Prostate gland (tissue), 2 donors: ENCODE results near the gene F2RL2. TPM values are rescaled to one million over a fixed set of nuclear protein-coding genes. Genes with fewer than 3 reads are reported as not detected.

Source experiments
- DNase-seq: peaks from one replicate; pipeline ENCODE4 v3.0.0-alpha.2; 2019; ENCODE audit warnings: low spot score
- H3K27ac ChIP-seq, 2 donors: fragments of 200-600 bp; sonication (generic); 2 replicates each; pipeline ENCODE4 v1.5.1; 2017 to 2019
- H3K27me3 ChIP-seq: fragments of 200-600 bp; sonication (generic); replicated peaks from 2 replicates; pipeline ENCODE4 v1.5.1; 2019; ENCODE audit not compliant: insufficient read depth
- H3K36me3 ChIP-seq, 2 donors: fragments of 200-600 bp; sonication (generic); 1 replicate in 1 of 2; 2 replicates in 1 of 2; pipeline versions ENCODE4 v1.5.1 to v1.8.1; 2017 to 2019
- H3K4me1 ChIP-seq: fragments of 200-600 bp; sonication (generic); replicated peaks from 2 replicates; pipeline ENCODE4 v1.5.1; 2019
- H3K4me3 ChIP-seq, 2 donors: fragments of 200-600 bp; sonication (generic); 2 replicates each; pipeline ENCODE4 v1.5.1; 2017 to 2019
- H3K9me3 ChIP-seq: fragments of 200-600 bp; sonication (generic); 2 replicates; pipeline ENCODE4 v1.5.1; 2017
- CTCF ChIP-seq, 4 experiments: fragments of 200-600 bp in 2 of 4; fragments of 450-650 bp in 2 of 4; sonication (generic) in 2 of 4; IDR thresholded peaks; 1 replicate in 3 of 4; 2 replicates in 1 of 4; pipeline ENCODE4 v1.5.1; 2016 to 2019; ENCODE audit warnings: antibody characterized with exemption in 4 of 4, mild to moderate bottlenecking in 2 of 4, moderate library complexity in 2 of 4
- POLR2A ChIP-seq: fragments of 450-650 bp; IDR thresholded peaks from one replicate; pipeline ENCODE4 v1.6.1; 2016; ENCODE audit warnings: antibody characterized with exemption, mild to moderate bottlenecking
- POLR2AphosphoS5 ChIP-seq: sonication (generic); formaldehyde crosslinking; IDR thresholded peaks from one replicate; pipeline ENCODE4 v1.6.1; 2017; ENCODE audit warnings: antibody characterized with exemption
- WGBS: methylation state at CpG from one replicate; pipeline ENCODE4 v1.1.5; 2018; 5-methylcytosine and 5-hydroxymethylcytosine counted together
- intact Hi-C: fragments of 100-400 bp; cut with DNase I; formaldehyde crosslinking; loops from one replicate; pipeline ENCODE4 v1.14.2; 2022
- total RNA-seq, 2 donors: library from RNA; depleted of rRNA; stranded (reverse); fragments of >200 nt; gene quantifications; one replicate each; pipeline ENCODE4 v1.1.0, GENCODE V29; 2016

Gene F2RL2
- total RNA-seq, 2 donors from 2014 or later, result not detected

GRCh38 chr5:76664079-76664478, 40.9 kb upstream of the F2RL2 start:
- Histone ChIP-seq H3K4me3 (no peak overlapping the region), H3K27ac (no peak overlapping the region), H3K9me3 (no peaks in the 10 kb centered on the region), H3K27me3 (no peaks in the 10 kb centered on the region), H3K4me1 (no peaks in the 10 kb centered on the region), H3K36me3 (no peaks in the 10 kb centered on the region)
- intact Hi-C loops, result no loop called here
- no peak for DNase-seq
- TF ChIP-seq POLR2A, result no peak
- TF ChIP-seq CTCF (IDR thresholded peaks at IDR 0.05), result no peak
- TF ChIP-seq POLR2AphosphoS5, result no peak
- WGBS, result 95% methylated on average over 6 of the region's 6 CpGs

- intact Hi-C loops, result no loop called here
- DNase-seq, result no peak
- TF ChIP-seq POLR2A (no peak), CTCF (IDR thresholded peaks at IDR 0.05) (no peak), POLR2AphosphoS5 (no peak)
- Histone ChIP-seq H3K27ac (no peak overlapping the region), H3K36me3 (no peaks in the 10 kb centered on the region), H3K4me3 (no peak overlapping the region), H3K9me3 (no peaks in the 10 kb centered on the region), H3K4me1 (no peaks in the 10 kb centered on the region), H3K27me3 (no peaks in the 10 kb centered on the region)
- 84% methylated on average over 3 of the region's 3 CpGs for WGBS
These were observed 40.4 kb upstream of the F2RL2 start for GRCh38 chr5:76663573-76663972.

GRCh38 chr5:76662521-76662920, 39.3 kb upstream of the F2RL2 start:
- no peak for TF ChIP-seq POLR2A
- no peak for TF ChIP-seq CTCF (IDR thresholded peaks at IDR 0.05)
- no peak for TF ChIP-seq POLR2AphosphoS5
- Histone ChIP-seq H3K27ac (no peak overlapping the region), H3K9me3 (no peaks in the 10 kb centered on the region), H3K4me3 (no peak overlapping the region), H3K27me3 (no peaks in the 10 kb centered on the region), H3K36me3 (no peaks in the 10 kb centered on the region), H3K4me1 (no peaks in the 10 kb centered on the region)
- 96% methylated on average over 5 of the region's 5 CpGs for WGBS
- intact Hi-C loops, result no loop called here
- DNase-seq, result no peak

- Histone ChIP-seq H3K9me3 (no peaks in the 10 kb centered on the region), H3K4me1 (no peaks in the 10 kb centered on the region), H3K36me3 (no peaks in the 10 kb centered on the region), H3K27ac (no peak overlapping the region), H3K4me3 (no peak overlapping the region), H3K27me3 (no peaks in the 10 kb centered on the region)
- 50% methylated on average over 2 of the region's 2 CpGs for WGBS
- TF ChIP-seq POLR2A (no peak), POLR2AphosphoS5 (no peak), CTCF (IDR thresholded peaks at IDR 0.05) (no peak)
- intact Hi-C loops, result no loop called here
- no peak for DNase-seq
These were observed 37.2 kb upstream of the F2RL2 start for GRCh38 chr5:76660360-76660759.

GRCh38 chr5:76657683-76658311, 34.6 kb upstream of the F2RL2 start:
- no peaks in the 10 kb centered on the region for H3K4me1 ChIP-seq
- TF ChIP-seq CTCF (IDR thresholded peaks at IDR 0.05) (no peak), POLR2AphosphoS5 (no peak), POLR2A (no peak)
- 61% methylated on average over 6 of the region's 6 CpGs for WGBS
- H3K4me3 ChIP-seq, result no peak overlapping the region
- no peaks in the 10 kb centered on the region for H3K9me3 ChIP-seq
- H3K27ac ChIP-seq, result no peak overlapping the region
- H3K27me3 ChIP-seq, result no peaks in the 10 kb centered on the region
- DNase-seq, result no peak
- no peaks in the 10 kb centered on the region for H3K36me3 ChIP-seq
- intact Hi-C loops, result no loop called here
